Activated CD4-positive, alpha-beta T cell treated with anti-CD3 and anti-CD28 coated beads, Interleukin-2, amount 50 U/mL, for 24 hours (primary cell): ENCODE measurements around the gene SNTG2.
"Not testable (repeated sequence)": the region's sequence is repeated elsewhere in the genome, so short reads cannot be mapped to it uniquely, and the experiment has no call there.

Experiments
- DNase-seq, 2 donors: peaks; one replicate each; pipeline ENCODE4 v3.0.0-alpha.2; 2020; ENCODE audit warnings: low read depth in 1 of 2, low spot score in 1 of 2

The SNTG2 gene

GRCh38 chr2:1173528-1173927 lies 222.9 kb downstream of the SNTG2 start:
- DNase-seq = no peak

GRCh38 chr2:1181893-1182292 lies 231.2 kb downstream of the SNTG2 start:
- DNase-seq = no peak

GRCh38 chr2:1183300-1183699 lies 232.7 kb downstream of the SNTG2 start:
- no peak for DNase-seq

- no peak for DNase-seq
These were observed 235.8 kb downstream of the SNTG2 start for GRCh38 chr2:1186421-1186820.

GRCh38 chr2:1187189-1187588 lies 236.5 kb downstream of the SNTG2 start:
- no peak for DNase-seq

GRCh38 chr2:1192121-1192520 lies 241.5 kb downstream of the SNTG2 start:
- DNase-seq = no peak

GRCh38 chr2:1193801-1194200 lies 243.2 kb downstream of the SNTG2 start:
- no peak for DNase-seq

- DNase-seq = no peak
These were observed 253.1 kb downstream of the SNTG2 start for GRCh38 chr2:1203772-1204171.

- no peak for DNase-seq
These were observed 255.2 kb downstream of the SNTG2 start for GRCh38 chr2:1205853-1206252.

- DNase-seq = no peak
These were observed 257.4 kb downstream of the SNTG2 start for GRCh38 chr2:1207962-1208510.

GRCh38 chr2:1208522-1208921 lies 257.9 kb downstream of the SNTG2 start:
- no peak for DNase-seq

- DNase-seq = no peak
These were observed 258.6 kb downstream of the SNTG2 start for GRCh38 chr2:1209246-1209645.

- DNase-seq = no peak
These were observed 259.1 kb downstream of the SNTG2 start for GRCh38 chr2:1209761-1210160.

GRCh38 chr2:1210352-1210751 lies 259.7 kb downstream of the SNTG2 start:
- DNase-seq = no peak

- DNase-seq = no peak
These were observed 269.4 kb downstream of the SNTG2 start for GRCh38 chr2:1219901-1220573.

GRCh38 chr2:1222056-1222455 lies 271.4 kb downstream of the SNTG2 start:
- DNase-seq = no peak

GRCh38 chr2:1223791-1224190 lies 273.1 kb downstream of the SNTG2 start:
- DNase-seq = no peak

- no peak for DNase-seq
These were observed 274.3 kb downstream of the SNTG2 start for GRCh38 chr2:1224901-1225300.

- no peak for DNase-seq
These were observed 276.1 kb downstream of the SNTG2 start for GRCh38 chr2:1226766-1227165.

GRCh38 chr2:1227274-1227900 lies 276.7 kb downstream of the SNTG2 start:
- DNase-seq = no peak

- DNase-seq = not testable (repeated sequence)
These were observed 278.9 kb downstream of the SNTG2 start for GRCh38 chr2:1229596-1229995.

GRCh38 chr2:1230155-1230893 lies 279.7 kb downstream of the SNTG2 start:
- DNase-seq = no peak
